Liver (tissue), 3 donors: ENCODE measurements around the gene SNRPA.

ENCODE experiments used
- ATF3 ChIP-seq: IDR thresholded peaks from 2 replicates; pipeline ENCODE4 v1.6.1; 2016; ENCODE audit warnings: antibody characterized with exemption
- CTCF ChIP-seq: fragments of 150-350 bp; IDR thresholded peaks from 2 replicates; pipeline ENCODE4 v1.5.1; 2017; ENCODE audit warnings: improper control_type of control experiment, low read depth, low read length; ENCODE audit not compliant: missing input control
- FOXA1 ChIP-seq: IDR thresholded peaks from 2 replicates; pipeline ENCODE4 v1.6.1; 2016; ENCODE audit warnings: antibody characterized with exemption
- RAD21 ChIP-seq, 2 donors: IDR thresholded peaks; 2 replicates each; pipeline ENCODE4 v1.6.1; 2016; ENCODE audit warnings: antibody characterized with exemption in 2 of 2, mild to moderate bottlenecking in 2 of 2
- REST ChIP-seq: IDR thresholded peaks from 2 replicates; pipeline ENCODE4 v1.6.1; 2016; ENCODE audit warnings: antibody characterized with exemption, mild to moderate bottlenecking
- RXRA ChIP-seq, 2 donors: IDR thresholded peaks; 2 replicates each; pipeline ENCODE4 v1.6.1; 2017 to 2018; ENCODE audit warnings: antibody characterized with exemption in 2 of 2, mild to moderate bottlenecking in 1 of 2
- SP1 ChIP-seq: IDR thresholded peaks from 2 replicates; pipeline ENCODE4 v1.6.1; 2018; ENCODE audit warnings: antibody characterized with exemption, mild to moderate bottlenecking
- YY1 ChIP-seq: IDR thresholded peaks from 2 replicates; pipeline ENCODE4 v1.6.1; 2016; ENCODE audit warnings: antibody characterized with exemption, mild to moderate bottlenecking
- TF ChIP-seq, protein P1 (sequence below): IDR thresholded peaks from 2 replicates; pipeline ENCODE4 v1.6.1; 2016; ENCODE audit warnings: antibody characterized with exemption
- donor health status: healthy.
- donor health status: healthy.

DNA sequence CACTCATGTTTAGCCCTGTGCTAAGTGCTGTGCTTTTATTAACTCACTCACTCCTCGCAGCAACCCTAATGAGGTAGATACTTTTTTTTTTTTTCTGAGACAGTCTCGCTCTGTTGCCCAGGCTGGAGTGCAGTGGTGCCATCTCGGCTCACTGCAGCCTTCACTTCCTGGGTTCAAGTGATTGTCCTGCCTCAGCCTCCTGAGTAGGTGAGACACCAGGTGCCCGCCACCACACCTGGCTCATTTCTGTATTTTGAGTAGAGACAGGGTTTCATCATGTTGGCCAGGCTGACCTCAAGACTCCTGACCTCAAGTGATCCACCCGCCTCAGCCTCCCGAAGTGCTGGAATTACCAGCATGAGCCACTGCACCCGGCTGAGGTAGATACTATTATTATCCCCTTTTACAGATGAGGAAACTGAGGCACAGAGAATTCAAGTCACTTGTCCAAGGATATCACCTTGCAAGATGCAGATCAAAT, 31.5 kb upstream of the SNRPA start:
- TF ChIP-seq CTCF (no peak), RAD21 (IDR thresholded peaks at IDR 0.05) (no peak), SP1 (no peak), RXRA (IDR thresholded peaks at IDR 0.05) (peak in 1 of 2 donors; percentile 75), YY1 (no peak), ATF3 (no peak), REST (no peak), FOXA1 (no peak)
- TF ChIP-seq, protein P1, sequence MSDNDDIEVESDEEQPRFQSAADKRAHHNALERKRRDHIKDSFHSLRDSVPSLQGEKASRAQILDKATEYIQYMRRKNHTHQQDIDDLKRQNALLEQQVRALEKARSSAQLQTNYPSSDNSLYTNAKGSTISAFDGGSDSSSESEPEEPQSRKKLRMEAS, result no peak
